Central memory CD4-positive, alpha-beta T cell (primary cell): ENCODE results near the gene APOL1.
"Not testable (repeated sequence)": the region's sequence is repeated elsewhere in the genome, so short reads cannot be mapped to it uniquely, and the experiment has no call there.

Experiments used
- DNase-seq: peaks from one replicate; pipeline ENCODE4 v3.0.0; 2022

APOL1 gene

DNA sequence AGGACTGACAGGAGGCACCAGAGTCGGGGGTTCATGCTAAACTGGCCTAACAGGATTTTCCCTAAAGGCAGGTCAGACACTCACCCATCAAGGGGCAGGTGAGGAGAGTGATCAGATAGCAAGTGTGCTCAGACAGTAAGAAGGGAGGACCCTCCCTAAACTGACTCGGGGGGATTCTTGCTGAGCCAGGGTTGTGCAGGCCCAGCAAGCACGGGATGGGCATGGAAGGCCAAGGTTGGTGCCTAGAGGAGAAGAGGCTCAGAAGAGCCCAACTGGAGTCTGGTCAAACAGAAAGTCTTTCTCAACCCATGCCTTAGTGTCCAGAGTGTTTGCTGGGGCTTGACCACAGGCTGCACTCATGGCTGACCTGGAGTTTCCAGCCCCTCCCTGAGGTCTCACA lies 6.2 kb upstream of the APOL1 start:
- no peak for DNase-seq

DNA sequence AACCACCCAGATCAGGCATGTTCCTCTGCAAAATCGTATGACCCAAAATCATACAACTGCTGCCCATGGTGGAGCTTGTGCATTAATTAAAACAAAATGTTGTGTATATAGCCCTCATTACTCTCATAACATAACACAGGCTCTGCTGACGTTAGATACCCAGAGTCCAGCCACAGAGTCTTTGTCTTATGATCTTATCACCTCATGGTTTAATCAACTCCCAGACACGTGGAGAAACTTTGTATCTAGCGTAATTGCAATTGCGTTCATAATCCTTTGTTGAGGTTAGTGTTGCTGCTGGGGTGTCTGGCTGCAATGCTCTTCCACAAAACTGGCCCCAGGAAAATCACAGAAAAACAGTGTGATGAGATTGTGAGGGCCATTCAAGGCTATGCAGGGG lies 5.0 kb upstream of the APOL1 start:
- DNase-seq, result no peak

DNA sequence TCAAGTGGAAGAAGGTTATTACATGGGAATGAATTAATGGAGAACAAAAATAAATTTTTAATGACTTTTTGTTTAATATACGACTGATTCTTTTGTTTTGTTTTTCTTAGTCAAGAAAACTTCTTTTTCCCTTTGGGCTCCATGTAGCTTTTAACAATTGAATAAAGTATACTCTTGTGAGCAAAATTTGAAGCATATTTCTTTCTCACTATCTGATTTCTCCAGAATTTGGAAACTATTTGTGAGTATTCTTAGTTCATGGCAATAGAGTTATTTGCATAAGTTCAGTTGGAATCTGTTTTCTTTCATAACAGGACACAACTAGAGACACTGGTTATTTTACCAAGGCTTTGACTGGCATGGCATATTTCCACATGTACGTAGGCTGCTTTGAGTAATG lies 3.8 kb upstream of the APOL1 start:
- DNase-seq, result no peak

DNA sequence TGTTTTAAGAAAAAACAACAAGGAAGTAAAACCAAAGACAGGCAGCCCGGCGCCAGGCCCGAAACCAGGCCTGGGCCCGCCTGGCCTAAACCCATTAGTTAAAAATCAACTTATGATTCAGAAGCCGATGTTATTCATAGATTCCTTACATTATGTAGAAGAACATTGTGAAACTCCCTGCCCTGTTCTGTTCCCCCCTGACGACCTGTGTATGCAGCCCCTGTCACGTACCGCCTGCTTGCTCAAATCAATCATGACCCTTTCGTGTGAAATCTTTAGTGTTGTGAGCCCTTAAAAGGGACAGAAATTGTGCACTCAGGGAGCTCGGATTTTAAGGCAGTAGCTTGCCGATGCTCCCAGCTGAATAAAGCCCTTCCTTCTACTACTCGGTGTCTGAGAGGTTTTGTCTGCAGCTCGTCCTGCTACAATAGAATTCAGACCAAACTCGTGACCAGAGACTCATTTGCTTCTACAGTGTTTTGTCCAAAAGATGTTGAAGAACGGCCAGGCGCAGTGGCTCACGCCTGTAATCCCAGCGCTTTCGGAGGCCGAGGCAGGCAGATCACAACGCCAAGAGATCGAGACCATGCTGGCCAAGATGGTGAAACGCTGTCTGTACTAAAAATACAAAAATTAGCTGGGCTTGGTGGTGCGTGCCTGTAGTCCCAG lies 2.5 kb upstream of the APOL1 start:
- DNase-seq, result not testable (repeated sequence)

GRCh38 chr22:36251979-36252608 lies 839 bp upstream of the APOL1 start:
- DNase-seq, result not testable (repeated sequence)

DNA sequence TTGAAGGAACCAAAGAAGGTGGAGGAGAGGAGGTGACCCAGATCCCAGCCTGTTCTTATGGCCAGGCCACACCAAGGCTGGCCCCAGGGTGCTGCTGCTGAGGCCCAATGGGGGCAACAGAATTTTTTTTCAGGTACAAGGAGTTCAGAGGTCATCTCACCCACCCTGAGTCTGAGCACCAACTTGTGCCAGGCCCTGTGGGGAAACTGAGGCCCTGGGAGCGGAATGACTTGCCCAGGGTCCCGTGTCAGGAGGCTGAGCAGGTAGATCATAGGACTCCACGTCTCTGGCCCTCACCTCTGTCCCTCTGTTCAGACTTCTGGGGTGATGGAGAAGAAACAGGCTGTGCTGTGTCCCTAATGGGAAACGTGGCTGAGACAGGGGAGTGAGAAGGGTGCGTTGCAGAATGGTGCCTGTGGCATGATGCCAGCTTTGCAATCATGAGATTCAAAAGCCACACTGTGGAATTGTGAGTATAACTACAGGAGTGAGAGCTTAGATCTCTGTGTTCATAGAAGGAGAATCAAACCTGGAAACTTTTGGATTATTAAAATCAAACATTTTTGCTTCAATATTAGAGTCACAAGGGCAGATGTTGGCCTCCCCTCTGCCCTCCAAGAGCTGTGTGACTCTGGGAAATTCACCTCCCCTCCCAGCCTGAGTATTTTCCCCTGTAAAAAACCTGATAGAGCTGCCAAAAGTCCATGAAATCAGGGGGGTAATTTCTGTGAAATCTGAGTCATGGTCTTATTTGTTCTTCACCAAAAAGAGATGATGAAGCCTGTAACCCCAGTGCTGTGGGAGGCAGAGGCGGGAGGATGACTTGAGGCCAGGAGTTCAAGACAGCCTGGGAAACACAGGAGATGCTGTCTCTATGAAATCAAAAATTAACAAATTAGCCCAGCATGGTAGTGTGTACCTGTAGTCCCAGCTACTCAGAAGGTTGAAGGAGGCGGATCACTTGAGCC lies 874 bp downstream of the APOL1 start:
- no peak for DNase-seq

DNA sequence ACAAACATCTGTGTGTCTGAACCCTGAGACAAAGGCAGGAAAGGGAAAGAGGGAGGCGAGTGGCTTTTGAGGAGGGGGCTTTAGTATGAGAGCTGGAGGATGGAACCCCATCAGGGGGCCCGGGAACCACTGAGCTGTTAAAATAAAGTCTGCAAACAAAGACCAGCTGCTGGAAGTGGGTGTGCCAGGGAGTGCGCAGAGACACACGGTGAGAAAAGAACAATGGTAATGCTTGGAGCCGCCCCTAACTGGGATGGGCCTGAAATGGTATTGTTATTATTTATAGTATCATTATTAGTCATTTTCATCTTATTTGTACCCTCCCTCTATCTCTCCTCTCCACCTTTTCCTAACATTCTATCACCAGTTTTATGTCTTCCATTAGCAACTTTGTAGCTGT lies 2.6 kb downstream of the APOL1 start:
- DNase-seq, result not testable (repeated sequence)

DNA sequence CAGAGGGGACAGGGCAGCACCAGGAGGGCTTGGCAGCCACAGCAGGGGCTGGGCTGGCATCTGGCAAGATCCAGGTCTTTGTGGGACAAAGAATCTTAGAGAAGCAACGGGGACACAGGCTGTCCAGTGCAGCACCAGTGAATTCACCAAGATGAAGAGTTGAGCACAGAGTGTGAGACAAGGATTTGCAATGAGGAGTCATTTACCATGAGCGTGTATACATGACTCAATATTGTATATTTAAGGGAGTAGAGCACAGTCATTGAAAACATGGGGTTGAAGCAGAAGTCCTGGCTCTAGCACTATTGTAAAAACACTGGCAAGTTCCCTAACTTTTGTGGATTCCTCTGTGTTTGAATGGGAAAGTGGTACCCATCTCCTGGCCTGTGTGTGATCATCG lies 3.5 kb downstream of the APOL1 start:
- DNase-seq, result no peak

DNA sequence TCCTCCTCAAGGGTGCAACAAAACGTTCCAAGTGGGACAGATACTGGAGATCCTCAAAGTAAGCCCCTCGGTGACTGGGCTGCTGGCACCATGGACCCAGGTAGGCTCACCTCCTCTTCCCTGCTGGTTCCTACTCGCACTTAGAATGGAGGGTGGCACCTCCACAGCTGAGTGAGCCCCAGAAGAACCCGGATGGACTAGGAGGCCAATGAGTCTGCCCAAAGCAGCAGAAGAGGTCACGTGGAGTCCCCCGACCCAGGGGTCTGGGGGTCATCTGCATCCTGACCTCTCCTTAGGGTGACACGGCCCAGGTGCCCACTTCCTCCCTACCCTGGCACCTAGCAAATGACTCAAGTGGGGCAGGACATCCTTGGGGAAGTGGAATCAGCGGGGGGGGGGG lies 4.4 kb downstream of the APOL1 start:
- no peak for DNase-seq

- peak; percentile 25 for DNase-seq
Observed at GRCh38 chr22:36257948-36258670, 5.2 kb downstream of the APOL1 start.

- DNase-seq, result no peak
Observed at GRCh38 chr22:36258701-36259614, 6.0 kb downstream of the APOL1 start.

DNA sequence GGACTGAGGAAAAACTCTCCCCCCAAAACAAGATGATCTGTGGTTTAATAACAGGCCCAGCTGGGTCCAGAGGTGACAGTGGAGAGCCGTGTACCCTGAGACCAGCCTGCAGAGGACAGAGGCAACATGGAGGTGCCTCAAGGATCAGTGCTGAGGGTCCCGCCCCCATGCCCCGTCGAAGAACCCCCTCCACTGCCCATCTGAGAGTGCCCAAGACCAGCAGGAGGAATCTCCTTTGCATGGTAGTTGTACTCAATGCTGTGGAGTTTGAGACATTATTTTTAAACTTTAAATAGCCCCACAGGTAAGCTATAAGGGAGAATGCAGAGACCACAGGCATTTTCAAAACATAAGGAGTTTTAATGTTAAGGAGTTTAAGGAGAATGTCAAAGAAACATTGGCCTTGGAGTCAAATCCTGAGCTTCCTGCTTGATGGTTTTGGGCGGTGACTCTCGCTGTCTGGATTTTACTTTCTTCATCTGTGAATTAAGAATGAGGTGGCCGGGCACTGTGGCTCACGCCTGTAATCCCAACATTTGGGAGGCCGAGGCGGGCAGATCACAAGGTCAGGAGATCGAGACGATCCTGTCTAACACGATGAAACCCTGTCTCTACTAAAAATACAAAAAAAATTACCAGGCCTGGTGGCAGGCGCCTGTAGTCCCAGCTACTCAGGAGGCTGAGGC lies 6.8 kb downstream of the APOL1 start:
- no peak for DNase-seq

- DNase-seq, result not testable (repeated sequence)
Observed at GRCh38 chr22:36261675-36262074, 8.7 kb downstream of the APOL1 start.

DNA sequence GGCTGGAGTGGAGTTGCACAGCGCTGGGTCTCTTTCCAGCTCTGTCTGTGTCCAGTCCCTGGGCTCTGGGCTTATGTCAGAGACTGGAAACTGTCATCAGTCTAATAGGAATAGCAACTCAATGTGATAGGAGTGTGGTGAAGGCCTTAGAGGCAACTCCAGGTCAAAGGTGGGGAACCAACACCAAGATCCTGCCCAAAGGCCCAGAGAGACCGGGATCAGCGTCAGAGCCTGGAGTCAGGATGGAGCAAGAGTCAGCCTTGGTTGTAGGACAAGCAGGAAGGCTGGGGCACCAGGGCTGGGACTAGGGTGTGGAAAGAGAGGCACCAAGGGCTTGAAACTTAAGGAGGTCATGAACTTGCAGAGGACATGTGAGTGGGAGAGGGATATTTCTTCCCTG lies 9.4 kb downstream of the APOL1 start:
- DNase-seq, result not testable (repeated sequence)

GRCh38 chr22:36263216-36263673 lies 10.3 kb downstream of the APOL1 start:
- not testable (repeated sequence) for DNase-seq

GRCh38 chr22:36263886-36264664 lies 11.1 kb downstream of the APOL1 start:
- not testable (repeated sequence) for DNase-seq

GRCh38 chr22:36267058-36267457 lies 14.1 kb downstream of the APOL1 start:
- DNase-seq, result no peak

GRCh38 chr22:36267896-36268485 lies 15.1 kb downstream of the APOL1 start:
- DNase-seq, result no peak

GRCh38 chr22:36271231-36271630 lies 18.3 kb downstream of the APOL1 start:
- DNase-seq, result not testable (repeated sequence)

GRCh38 chr22:36271951-36272350 lies 19.0 kb downstream of the APOL1 start:
- DNase-seq, result not testable (repeated sequence)
